IMR-90 (cell line): ENCODE data around the gene HLA-B. TPM values are rescaled to one million over a fixed set of nuclear protein-coding genes. Genes with fewer than 3 reads are reported as not detected.

Source experiments
- ATAC-seq: fragments of 200-7000 bp; cut with Tn5 transposase; 2 replicates; pipeline ENCODE4 v1.9.1; 2020; ENCODE audit warnings: low read depth, mild to moderate bottlenecking, moderate library complexity
- BruUV-seq: library from RNA; stranded (reverse); fragments of 400-500 nt; replicated peaks from 2 replicates; lab custom pipeline; 2021; lab: Mats Ljungman, UMichigan
- CTCF ChIA-PET: fragments of 300-600 bp; formaldehyde crosslinking; extraction: SDS; loops from one replicate; lab custom pipeline; 2021; ENCODE audit warnings: antibody characterized with exemption; lab: Yijun Ruan, JAX
- POLR2A ChIA-PET: fragments of 300-600 bp; sonication (Branson Sonifier 250); formaldehyde crosslinking; loops from one replicate; lab custom pipeline; 2022; ENCODE audit warnings: antibody characterized with exemption; ENCODE audit not compliant: unreplicated experiment; lab: Charles Lee
- DNase-seq: peaks from one replicate; pipeline ENCODE4 v3.0.0; 2013
- H2AFZ ChIP-seq: replicated peaks from 2 replicates; pipeline ENCODE3; 2013; ENCODE audit warnings: low read length, mild to moderate bottlenecking; ENCODE audit not compliant: poor library complexity
- H2AK5ac ChIP-seq: 2 replicates; pipeline ENCODE4 v1.6.1; 2013; ENCODE audit warnings: low read depth, low read length, inconsistent platforms
- H2AK9ac ChIP-seq: replicated peaks from 2 replicates; pipeline ENCODE3; 2013; ENCODE audit warnings: mild to moderate bottlenecking, low read depth, low read length, moderate library complexity; ENCODE audit not compliant: poor library complexity
- H2BK120ac ChIP-seq: 2 replicates; pipeline ENCODE4 v1.6.1; 2013; ENCODE audit warnings: low read depth, low read length, inconsistent platforms
- H2BK15ac ChIP-seq: 3 replicates; pipeline ENCODE4 v1.6.1; 2013; ENCODE audit warnings: low read depth, low read length, inconsistent platforms
- H2BK20ac ChIP-seq: 2 replicates; pipeline ENCODE4 v1.6.1; 2013; ENCODE audit warnings: low read depth, mild to moderate bottlenecking, inconsistent platforms, low read length, moderate library complexity
- H2BK5ac ChIP-seq: 2 replicates; pipeline ENCODE4 v1.6.1; 2013; ENCODE audit warnings: mild to moderate bottlenecking, low read depth, low read length, inconsistent platforms; ENCODE audit not compliant: poor library complexity, severe bottlenecking
- H3K14ac ChIP-seq: replicated peaks from 2 replicates; pipeline ENCODE4 v1.6.1; 2013; ENCODE audit warnings: low read depth, low read length, inconsistent platforms
- H3K18ac ChIP-seq: 2 replicates; pipeline ENCODE4 v1.6.1; 2013; ENCODE audit warnings: low read depth, low read length, control low read depth
- H3K23ac ChIP-seq: 2 replicates; pipeline ENCODE4 v1.6.1; 2013; ENCODE audit warnings: low read depth, low read length, inconsistent platforms
- H3K27ac ChIP-seq: 2 replicates; pipeline ENCODE4 v1.5.1; 2013; ENCODE audit warnings: mild to moderate bottlenecking, control low read depth, low read length; ENCODE audit not compliant: insufficient read depth
- H3K27me3 ChIP-seq: 2 replicates; pipeline ENCODE4 v1.6.1; 2013; ENCODE audit warnings: low read length; ENCODE audit not compliant: control insufficient read depth, insufficient read depth
- H3K36me3 ChIP-seq: 2 replicates; pipeline ENCODE4 v1.6.1; 2013; ENCODE audit warnings: low read length, mixed read lengths; ENCODE audit not compliant: control insufficient read depth, insufficient read depth
- H3K4ac ChIP-seq: 2 replicates; pipeline ENCODE4 v1.6.1; 2013; ENCODE audit warnings: low read depth, low read length, inconsistent platforms
- H3K4me1 ChIP-seq: 2 replicates; pipeline ENCODE4 v1.6.1; 2013; ENCODE audit warnings: low read length, mixed read lengths; ENCODE audit not compliant: control insufficient read depth, insufficient read depth
- H3K4me2 ChIP-seq: 2 replicates; pipeline ENCODE4 v1.6.1; 2013; ENCODE audit warnings: low read depth, mild to moderate bottlenecking, control low read depth, low read length, moderate library complexity
- H3K4me3 ChIP-seq: 2 replicates; pipeline ENCODE4 v1.5.1; 2013; ENCODE audit warnings: low read depth, mild to moderate bottlenecking, control low read depth, low read length, moderate library complexity; ENCODE audit not compliant: insufficient read depth
- H3K56ac ChIP-seq: 2 replicates; pipeline ENCODE4 v1.6.1; 2013; ENCODE audit warnings: low read length, inconsistent platforms; ENCODE audit not compliant: insufficient read depth; ENCODE audit errors: extremely low read depth
- H3K79me1 ChIP-seq, 2 experiments: 2 replicates each; pipeline ENCODE4 v1.6.1; 2013; ENCODE audit warnings: low read length in 2 of 2, inconsistent platforms in 1 of 2, low read depth in 1 of 2
- H3K9ac ChIP-seq: 2 replicates; pipeline ENCODE4 v1.6.1; 2013; ENCODE audit warnings: low read depth, low read length, control low read depth
- H3K9me1 ChIP-seq: 2 replicates; pipeline ENCODE4 v1.6.1; 2013; ENCODE audit warnings: low read length, inconsistent platforms; ENCODE audit not compliant: insufficient read depth
- H3K9me3 ChIP-seq: 2 replicates; pipeline ENCODE4 v1.6.1; 2013; ENCODE audit warnings: low read length; ENCODE audit not compliant: control insufficient read depth, insufficient read depth
- H4K20me1 ChIP-seq: 2 replicates; pipeline ENCODE4 v1.6.1; 2013; ENCODE audit warnings: low read length, inconsistent platforms; ENCODE audit not compliant: insufficient read depth
- H4K5ac ChIP-seq: 2 replicates; pipeline ENCODE4 v1.6.1; 2013; ENCODE audit warnings: mild to moderate bottlenecking, low read depth, low read length, control low read depth
- H4K8ac ChIP-seq, 2 experiments: 2 replicates each; pipeline ENCODE4 v1.6.1; 2013; ENCODE audit warnings: low read depth in 2 of 2, low read length in 2 of 2, control low read depth in 1 of 2, inconsistent platforms in 1 of 2
- H4K91ac ChIP-seq: 2 replicates; pipeline ENCODE4 v1.6.1; 2013; ENCODE audit warnings: low read depth, low read length, inconsistent platforms; ENCODE audit not compliant: insufficient read depth
- BHLHE40 ChIP-seq: fragments of 150-350 bp; IDR thresholded peaks from 2 replicates; pipeline ENCODE4 v1.6.1; 2016; ENCODE audit warnings: mild to moderate bottlenecking, low read depth, low read length
- CEBPB ChIP-seq: IDR thresholded peaks from 2 replicates; pipeline ENCODE4 v1.6.1; 2012; ENCODE audit warnings: low read depth, low read length, improper control_type of control experiment
- CHD1 ChIP-seq: IDR thresholded peaks from 2 replicates; pipeline ENCODE4 v1.6.1; 2012; ENCODE audit warnings: low read depth, low read length, improper control_type of control experiment
- CTCF ChIP-seq: conservative IDR thresholded peaks from 2 replicates; pipeline ENCODE4 v1.5.1; 2012; ENCODE audit warnings: mild to moderate bottlenecking, low read depth, low read length, improper control_type of control experiment
- ELK1 ChIP-seq: fragments of 150-350 bp; IDR thresholded peaks from 2 replicates; pipeline ENCODE4 v1.6.1; 2016; ENCODE audit warnings: low read depth, mild to moderate bottlenecking, low read length, moderate library complexity, borderline replicate concordance
- FOS ChIP-seq: fragments of 150-350 bp; IDR thresholded peaks from 2 replicates; pipeline ENCODE4 v1.6.1; 2016; ENCODE audit warnings: low read depth, low read length
- MAFK ChIP-seq: IDR thresholded peaks from 2 replicates; pipeline ENCODE4 v1.6.1; 2012; ENCODE audit warnings: low read depth, low read length, improper control_type of control experiment
- MAZ ChIP-seq: IDR thresholded peaks from 2 replicates; pipeline ENCODE4 v1.6.1; 2012; ENCODE audit warnings: low read depth, mild to moderate bottlenecking, low read length, improper control_type of control experiment, moderate library complexity, borderline replicate concordance
- MXI1 ChIP-seq: IDR thresholded peaks from 2 replicates; pipeline ENCODE4 v1.6.1; 2012; ENCODE audit warnings: low read depth, mild to moderate bottlenecking, low read length, moderate library complexity, borderline replicate concordance
- NFE2L2 ChIP-seq: fragments of 150-350 bp; IDR thresholded peaks from 2 replicates; pipeline ENCODE4 v1.6.1; 2016; ENCODE audit warnings: low read depth, mild to moderate bottlenecking, low read length
- POLR2A ChIP-seq: IDR thresholded peaks from 2 replicates; pipeline ENCODE4 v1.6.1; 2012; ENCODE audit warnings: mild to moderate bottlenecking, low read depth, low read length
- RAD21 ChIP-seq: IDR thresholded peaks from 2 replicates; pipeline ENCODE4 v1.6.1; 2012; ENCODE audit warnings: low read length, improper control_type of control experiment
- RCOR1 ChIP-seq: IDR thresholded peaks from 2 replicates; pipeline ENCODE4 v1.6.1; 2012; ENCODE audit warnings: mild to moderate bottlenecking, low read length, improper control_type of control experiment; ENCODE audit not compliant: insufficient replicate concordance
- RFX5 ChIP-seq: IDR thresholded peaks from 2 replicates; pipeline ENCODE4 v1.8.0; 2012; ENCODE audit warnings: low read depth, mild to moderate bottlenecking, low read length, moderate library complexity
- SMC3 ChIP-seq: fragments of 150-350 bp; IDR thresholded peaks from 2 replicates; pipeline ENCODE4 v1.6.1; 2016; ENCODE audit warnings: low read depth, mild to moderate bottlenecking, antibody characterized with exemption, low read length, moderate library complexity
- USF2 ChIP-seq: fragments of 150-350 bp; IDR thresholded peaks from 2 replicates; pipeline ENCODE4 v1.6.1; 2017; ENCODE audit warnings: mild to moderate bottlenecking, antibody characterized with exemption, low read length, low read depth
- WGBS, 2 experiments: methylation state at CpG; one replicate each; pipeline versions ENCODE4 v1.1.5 to v1.1.7; 2013; ENCODE audit warnings: missing lambda C conversion rate in 2 of 2; ENCODE audit not compliant: insufficient read length in 1 of 2; ENCODE audit errors: extremely low coverage in 2 of 2; 5-methylcytosine and 5-hydroxymethylcytosine counted together
- dilution Hi-C: fragments of 300-500 bp; cut with HindIII; formaldehyde crosslinking; loops from one replicate; pipeline ENCODE4 v1.14.3; 2018; ENCODE audit warnings: low sequenced_read_pairs; ENCODE audit not compliant: unreplicated experiment
- in situ Hi-C: fragments of 300-500 bp; cut with MboI; formaldehyde crosslinking; loops from 3 replicates; pipeline ENCODE4 v1.14.3; 2019; ENCODE audit warnings: low sequenced_read_pairs, inconsistent platforms, mixed read lengths
- intact Hi-C: fragments of 100-400 bp; cut with micrococcal nuclease; formaldehyde crosslinking; loops from 2 replicates; pipeline ENCODE4 v1.10.0; 2022
- polyA plus RNA-seq, 3 experiments: library from polyadenylated mRNA; depleted of rRNA; stranded (reverse); fragments of >200 nt; gene quantifications; 2 replicates each; pipeline ENCODE4 v1.2.3, GENCODE V29; 2012; ENCODE audit warnings: low replicate concordance in 1 of 3
- total RNA-seq: library from RNA; depleted of rRNA; stranded (reverse); fragments of >200 nt; gene quantifications from 2 replicates; pipeline ENCODE4 v1.2.3, GENCODE V29; 2012

The HLA-B gene
- total and polyA plus RNA-seq, 2 of the 4 experiments (the other 2 are of a cell fraction): 44.1 to 309 TPM

GRCh38 chr6:31339210-31339609 is 17.8 kb downstream of the HLA-B start:
- H3K27ac ChIP-seq: no peak overlapping the region
- H2BK20ac ChIP-seq: no peak overlapping the region
- no TSS peak for BruUV-seq
- H3K56ac ChIP-seq: no peak overlapping the region
- intact Hi-C loops: no loop called here
- H2BK120ac ChIP-seq: no peak overlapping the region
- H4K5ac ChIP-seq: no peak overlapping the region
- CTCF ChIA-PET: no interaction called here
- H4K91ac ChIP-seq: no peak overlapping the region
- H3K4me1 ChIP-seq: no peaks in the 10 kb centered on the region
- TF ChIP-seq CHD1 (no peak), BHLHE40 (no peak), USF2 (no peak), POLR2A (no peak), RCOR1 (no peak), CTCF (no peak), CEBPB (no peak), NFE2L2 (no peak), MXI1 (no peak), MAFK (no peak), RAD21 (no peak), MAZ (no peak), FOS (no peak), RFX5 (no peak), SMC3 (no peak), ELK1 (no peak)
- no peak overlapping the region for H3K4me3 ChIP-seq
- no peak overlapping the region for H3K18ac ChIP-seq
- H2BK5ac ChIP-seq: no peak overlapping the region
- H3K36me3 ChIP-seq: no peaks in the 10 kb centered on the region
- H3K9me3 ChIP-seq: peaks cover 11% of the 10 kb centered on the region
- H3K27me3 ChIP-seq: no peaks in the 10 kb centered on the region
- no peak overlapping the region for H4K8ac ChIP-seq
- POLR2A ChIA-PET: no interaction called here
- H2BK15ac ChIP-seq: no peak overlapping the region
- H3K9me1 ChIP-seq: no peaks in the 10 kb centered on the region
- H4K20me1 ChIP-seq: no peaks in the 10 kb centered on the region
- no peak overlapping the region for H2AK9ac ChIP-seq
- in situ Hi-C loops: no loop called here
- no CpG with 5 or more reads among the region's 3 CpGs for WGBS, 2 experiments
- ATAC-seq (no peak), DNase-seq (no peak)
- no peak overlapping the region for H3K4ac ChIP-seq
- H2AK5ac ChIP-seq: no peak overlapping the region
- H3K9ac ChIP-seq: no peak overlapping the region
- no peak overlapping the region for H3K14ac ChIP-seq
- H3K79me1 ChIP-seq: no peaks in the 10 kb centered on the region
- no peak overlapping the region for H2AFZ ChIP-seq
- no peak overlapping the region for H3K4me2 ChIP-seq
- dilution Hi-C loops: no loop called here
- H3K23ac ChIP-seq: no peak overlapping the region
